HepG2 (cell line): ENCODE data around the gene STRADA. TPM values are rescaled to one million over a fixed set of nuclear protein-coding genes. Genes with fewer than 3 reads are reported as not detected.

ENCODE experiments used
- ADNP ChIP-seq: sonication (generic); formaldehyde crosslinking; IDR thresholded peaks from 2 replicates; pipeline ENCODE4 v1.4.0; 2020; ENCODE audit warnings: missing genetic modification reagents
- ELF1 ChIP-seq: sonication (generic); formaldehyde crosslinking; IDR thresholded peaks from 2 replicates; pipeline ENCODE4 v1.4.0; 2020; ENCODE audit warnings: missing genetic modification reagents
- ETV5 ChIP-seq: IDR thresholded peaks from 2 replicates; pipeline ENCODE4 v1.6.1; 2018; ENCODE audit warnings: missing biosample characterization, missing genetic modification reagents, inconsistent platforms, borderline replicate concordance
- MAFF ChIP-seq: IDR thresholded peaks from 2 replicates; pipeline ENCODE4 v1.6.1; 2011; ENCODE audit warnings: low read depth, low read length, improper control_type of control experiment
- PTBP1 ChIP-seq: fragments of 200-400 bp; formaldehyde crosslinking; IDR thresholded peaks from 2 replicates; pipeline ENCODE4 v1.6.1; 2018; ENCODE audit warnings: low read length, low read depth; ENCODE audit not compliant: poor library complexity, severe bottlenecking
- SMAD9 ChIP-seq: sonication (generic); formaldehyde crosslinking; IDR thresholded peaks from 2 replicates; pipeline ENCODE4 v1.5.1; 2020; ENCODE audit warnings: mild to moderate bottlenecking, missing genetic modification reagents
- SP4 ChIP-seq: sonication (generic); formaldehyde crosslinking; IDR thresholded peaks from 2 replicates; pipeline ENCODE4 v1.8.1; 2023; ENCODE audit warnings: mild to moderate bottlenecking, missing genetic modification reagents
- TBX3 ChIP-seq: fragments of 450-650 bp; IDR thresholded peaks from 2 replicates; pipeline ENCODE4 v1.6.1; 2017; ENCODE audit warnings: antibody characterized with exemption, mild to moderate bottlenecking, inconsistent platforms, borderline replicate concordance
- THYN1 ChIP-seq: sonication (generic); formaldehyde crosslinking; IDR thresholded peaks from 2 replicates; pipeline ENCODE4 v1.8.1; 2023; ENCODE audit warnings: low read depth, mild to moderate bottlenecking, moderate library complexity, missing genetic modification reagents, borderline replicate concordance
- ZNF562 ChIP-seq: sonication (generic); formaldehyde crosslinking; IDR thresholded peaks from 2 replicates; pipeline ENCODE4 v1.8.0; 2022; ENCODE audit warnings: missing genetic modification reagents, borderline replicate concordance
- ZNF7 ChIP-seq: IDR thresholded peaks from 2 replicates; pipeline ENCODE4 v1.6.1; 2016; ENCODE audit warnings: missing biosample characterization, missing genetic modification reagents
- polyA plus RNA-seq, 8 experiments: library from polyadenylated mRNA; depleted of rRNA in 3 of 8; stranded (reverse) in 7 of 8; unstranded in 1 of 8; fragments of >200 nt; fragmentation: Illumina TruSeq in 4 of 8; extraction: Trizol in 4 of 8; gene quantifications; 2 replicates each; pipeline versions ENCODE4 v1.2.1 to v1.2.3, GENCODE V29; 2011 to 2016; ENCODE audit warnings: low read depth in 4 of 8, missing spikeins in 1 of 8, mixed read lengths in 1 of 8; ENCODE audit not compliant: insufficient read depth in 1 of 8
- total RNA-seq, 5 experiments: library from RNA; depleted of rRNA; stranded (reverse); fragments of >200 nt; fragmentation: Illumina TruSeq; extraction: Trizol; gene quantifications; 2 replicates each; pipeline ENCODE4 v1.2.3, GENCODE V29; 2016; ENCODE audit warnings: low read depth in 1 of 5
- TF ChIP-seq, protein P1 (sequence below): sonication (generic); formaldehyde crosslinking; IDR thresholded peaks from 2 replicates; pipeline ENCODE4 v1.4.0; 2020; ENCODE audit warnings: missing genetic modification reagents
- TF ChIP-seq, protein P2 (sequence below): sonication (generic); formaldehyde crosslinking; IDR thresholded peaks from 2 replicates; pipeline ENCODE4 v1.5.0; 2020; ENCODE audit warnings: mild to moderate bottlenecking, missing genetic modification reagents
- TF ChIP-seq, protein P3 (sequence below): sonication (generic); formaldehyde crosslinking; conservative IDR thresholded peaks from 2 replicates; pipeline ENCODE4 v1.4.0; 2020; ENCODE audit warnings: missing genetic modification reagents
- TF ChIP-seq, protein P4 (sequence below): IDR thresholded peaks from 2 replicates; pipeline ENCODE4 v1.6.1; 2016; ENCODE audit warnings: control low read depth
- TF ChIP-seq, protein P5 (sequence below): IDR thresholded peaks from 2 replicates; pipeline ENCODE4 v1.6.1; 2012; ENCODE audit warnings: low read length, improper control_type of control experiment

The STRADA gene
- total and polyA plus RNA-seq, 2 of the 13 experiments (the other 11 are each of a cell fraction or from before 2014, with no cell fraction given) = 17.6 to 17.9 TPM

DNA sequence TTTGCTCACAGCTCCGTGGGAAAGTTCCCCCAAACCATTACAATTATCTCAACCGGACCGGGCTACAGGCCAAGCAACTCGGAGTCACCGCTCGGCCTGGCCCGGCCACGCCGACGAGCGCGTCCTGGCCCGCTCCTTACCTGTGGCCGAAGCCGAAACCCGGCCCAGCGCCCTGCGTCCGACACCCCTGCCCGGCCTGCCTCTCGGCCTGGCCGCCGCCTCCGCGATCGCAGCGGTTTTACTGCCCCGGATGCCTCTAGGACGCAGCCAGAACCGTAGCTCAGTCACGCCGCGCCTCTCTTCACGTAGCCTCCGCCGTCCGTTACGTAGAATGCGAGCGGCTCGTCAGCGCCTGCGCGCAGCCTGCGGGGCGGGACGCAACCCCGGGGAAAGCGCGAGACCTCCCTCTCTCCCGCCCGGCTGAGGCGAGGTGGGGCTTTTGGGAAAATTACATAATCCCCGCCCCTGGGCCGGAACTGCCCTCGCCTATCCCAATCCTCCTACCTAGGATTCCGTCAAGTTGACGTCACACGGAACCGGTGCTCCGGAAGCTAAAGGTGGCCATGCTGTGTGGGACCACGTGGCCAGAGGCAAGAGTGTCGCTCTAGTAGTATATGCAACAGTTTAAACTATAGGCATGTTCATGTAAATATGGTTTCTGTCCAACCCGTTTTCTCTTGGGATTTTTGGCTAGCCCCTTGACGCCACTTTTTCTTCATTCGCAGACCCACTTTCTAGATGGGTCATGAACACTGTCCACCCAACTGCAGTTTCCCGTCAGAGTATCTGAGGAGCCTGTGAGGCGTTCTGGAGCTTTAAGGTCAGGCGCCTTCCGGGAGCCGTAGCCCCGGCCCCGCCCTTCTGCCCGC lies 31.9 kb upstream of the STRADA start, which contains the start of gene CCDC47 (continued):
- TF ChIP-seq, protein P1, sequence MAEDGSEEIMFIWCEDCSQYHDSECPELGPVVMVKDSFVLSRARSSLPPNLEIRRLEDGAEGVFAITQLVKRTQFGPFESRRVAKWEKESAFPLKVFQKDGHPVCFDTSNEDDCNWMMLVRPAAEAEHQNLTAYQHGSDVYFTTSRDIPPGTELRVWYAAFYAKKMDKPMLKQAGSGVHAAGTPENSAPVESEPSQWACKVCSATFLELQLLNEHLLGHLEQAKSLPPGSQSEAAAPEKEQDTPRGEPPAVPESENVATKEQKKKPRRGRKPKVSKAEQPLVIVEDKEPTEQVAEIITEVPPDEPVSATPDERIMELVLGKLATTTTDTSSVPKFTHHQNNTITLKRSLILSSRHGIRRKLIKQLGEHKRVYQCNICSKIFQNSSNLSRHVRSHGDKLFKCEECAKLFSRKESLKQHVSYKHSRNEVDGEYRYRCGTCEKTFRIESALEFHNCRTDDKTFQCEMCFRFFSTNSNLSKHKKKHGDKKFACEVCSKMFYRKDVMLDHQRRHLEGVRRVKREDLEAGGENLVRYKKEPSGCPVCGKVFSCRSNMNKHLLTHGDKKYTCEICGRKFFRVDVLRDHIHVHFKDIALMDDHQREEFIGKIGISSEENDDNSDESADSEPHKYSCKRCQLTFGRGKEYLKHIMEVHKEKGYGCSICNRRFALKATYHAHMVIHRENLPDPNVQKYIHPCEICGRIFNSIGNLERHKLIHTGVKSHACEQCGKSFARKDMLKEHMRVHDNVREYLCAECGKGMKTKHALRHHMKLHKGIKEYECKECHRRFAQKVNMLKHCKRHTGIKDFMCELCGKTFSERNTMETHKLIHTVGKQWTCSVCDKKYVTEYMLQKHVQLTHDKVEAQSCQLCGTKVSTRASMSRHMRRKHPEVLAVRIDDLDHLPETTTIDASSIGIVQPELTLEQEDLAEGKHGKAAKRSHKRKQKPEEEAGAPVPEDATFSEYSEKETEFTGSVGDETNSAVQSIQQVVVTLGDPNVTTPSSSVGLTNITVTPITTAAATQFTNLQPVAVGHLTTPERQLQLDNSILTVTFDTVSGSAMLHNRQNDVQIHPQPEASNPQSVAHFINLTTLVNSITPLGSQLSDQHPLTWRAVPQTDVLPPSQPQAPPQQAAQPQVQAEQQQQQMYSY (CRISPR knock-in tag) = peak; percentile 74; the same call in 1 of the 2 replicates
- TF ChIP-seq THYN1 (CRISPR knock-in tag) = no peak
- TF ChIP-seq SP4 (CRISPR knock-in tag) = peak; percentile 93
- TF ChIP-seq PTBP1 = no peak
- TF ChIP-seq MAFF = peak; percentile 9; the same call in 1 of the 2 replicates
- no peak for TF ChIP-seq SMAD9 (CRISPR knock-in tag)
- TF ChIP-seq ELF1 (CRISPR knock-in tag) = peak; percentile 93
- TF ChIP-seq, protein P2, sequence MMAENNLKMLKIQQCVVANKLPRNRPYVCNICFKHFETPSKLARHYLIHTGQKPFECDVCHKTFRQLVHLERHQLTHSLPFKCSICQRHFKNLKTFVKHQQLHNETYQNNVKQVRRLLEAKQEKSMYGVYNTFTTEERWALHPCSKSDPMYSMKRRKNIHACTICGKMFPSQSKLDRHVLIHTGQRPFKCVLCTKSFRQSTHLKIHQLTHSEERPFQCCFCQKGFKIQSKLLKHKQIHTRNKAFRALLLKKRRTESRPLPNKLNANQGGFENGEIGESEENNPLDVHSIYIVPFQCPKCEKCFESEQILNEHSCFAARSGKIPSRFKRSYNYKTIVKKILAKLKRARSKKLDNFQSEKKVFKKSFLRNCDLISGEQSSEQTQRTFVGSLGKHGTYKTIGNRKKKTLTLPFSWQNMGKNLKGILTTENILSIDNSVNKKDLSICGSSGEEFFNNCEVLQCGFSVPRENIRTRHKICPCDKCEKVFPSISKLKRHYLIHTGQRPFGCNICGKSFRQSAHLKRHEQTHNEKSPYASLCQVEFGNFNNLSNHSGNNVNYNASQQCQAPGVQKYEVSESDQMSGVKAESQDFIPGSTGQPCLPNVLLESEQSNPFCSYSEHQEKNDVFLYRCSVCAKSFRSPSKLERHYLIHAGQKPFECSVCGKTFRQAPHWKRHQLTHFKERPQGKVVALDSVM (CRISPR knock-in tag) = peak; percentile 72; the same call in 1 of the 2 replicates
- TF ChIP-seq TBX3 = peak; percentile 66; the same call in 1 of the 2 replicates
- no peak for TF ChIP-seq ZNF562 (CRISPR knock-in tag)
- TF ChIP-seq, protein P3, sequence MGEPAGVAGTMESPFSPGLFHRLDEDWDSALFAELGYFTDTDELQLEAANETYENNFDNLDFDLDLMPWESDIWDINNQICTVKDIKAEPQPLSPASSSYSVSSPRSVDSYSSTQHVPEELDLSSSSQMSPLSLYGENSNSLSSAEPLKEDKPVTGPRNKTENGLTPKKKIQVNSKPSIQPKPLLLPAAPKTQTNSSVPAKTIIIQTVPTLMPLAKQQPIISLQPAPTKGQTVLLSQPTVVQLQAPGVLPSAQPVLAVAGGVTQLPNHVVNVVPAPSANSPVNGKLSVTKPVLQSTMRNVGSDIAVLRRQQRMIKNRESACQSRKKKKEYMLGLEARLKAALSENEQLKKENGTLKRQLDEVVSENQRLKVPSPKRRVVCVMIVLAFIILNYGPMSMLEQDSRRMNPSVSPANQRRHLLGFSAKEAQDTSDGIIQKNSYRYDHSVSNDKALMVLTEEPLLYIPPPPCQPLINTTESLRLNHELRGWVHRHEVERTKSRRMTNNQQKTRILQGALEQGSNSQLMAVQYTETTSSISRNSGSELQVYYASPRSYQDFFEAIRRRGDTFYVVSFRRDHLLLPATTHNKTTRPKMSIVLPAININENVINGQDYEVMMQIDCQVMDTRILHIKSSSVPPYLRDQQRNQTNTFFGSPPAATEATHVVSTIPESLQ = no peak
- peak; percentile 99 for TF ChIP-seq ETV5 (CRISPR knock-in tag)
- TF ChIP-seq, protein P4, sequence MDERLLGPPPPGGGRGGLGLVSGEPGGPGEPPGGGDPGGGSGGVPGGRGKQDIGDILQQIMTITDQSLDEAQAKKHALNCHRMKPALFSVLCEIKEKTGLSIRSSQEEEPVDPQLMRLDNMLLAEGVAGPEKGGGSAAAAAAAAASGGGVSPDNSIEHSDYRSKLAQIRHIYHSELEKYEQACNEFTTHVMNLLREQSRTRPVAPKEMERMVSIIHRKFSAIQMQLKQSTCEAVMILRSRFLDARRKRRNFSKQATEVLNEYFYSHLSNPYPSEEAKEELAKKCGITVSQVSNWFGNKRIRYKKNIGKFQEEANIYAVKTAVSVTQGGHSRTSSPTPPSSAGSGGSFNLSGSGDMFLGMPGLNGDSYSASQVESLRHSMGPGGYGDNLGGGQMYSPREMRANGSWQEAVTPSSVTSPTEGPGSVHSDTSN = no peak
- no peak for TF ChIP-seq ADNP (CRISPR knock-in tag)
- TF ChIP-seq, protein P5, sequence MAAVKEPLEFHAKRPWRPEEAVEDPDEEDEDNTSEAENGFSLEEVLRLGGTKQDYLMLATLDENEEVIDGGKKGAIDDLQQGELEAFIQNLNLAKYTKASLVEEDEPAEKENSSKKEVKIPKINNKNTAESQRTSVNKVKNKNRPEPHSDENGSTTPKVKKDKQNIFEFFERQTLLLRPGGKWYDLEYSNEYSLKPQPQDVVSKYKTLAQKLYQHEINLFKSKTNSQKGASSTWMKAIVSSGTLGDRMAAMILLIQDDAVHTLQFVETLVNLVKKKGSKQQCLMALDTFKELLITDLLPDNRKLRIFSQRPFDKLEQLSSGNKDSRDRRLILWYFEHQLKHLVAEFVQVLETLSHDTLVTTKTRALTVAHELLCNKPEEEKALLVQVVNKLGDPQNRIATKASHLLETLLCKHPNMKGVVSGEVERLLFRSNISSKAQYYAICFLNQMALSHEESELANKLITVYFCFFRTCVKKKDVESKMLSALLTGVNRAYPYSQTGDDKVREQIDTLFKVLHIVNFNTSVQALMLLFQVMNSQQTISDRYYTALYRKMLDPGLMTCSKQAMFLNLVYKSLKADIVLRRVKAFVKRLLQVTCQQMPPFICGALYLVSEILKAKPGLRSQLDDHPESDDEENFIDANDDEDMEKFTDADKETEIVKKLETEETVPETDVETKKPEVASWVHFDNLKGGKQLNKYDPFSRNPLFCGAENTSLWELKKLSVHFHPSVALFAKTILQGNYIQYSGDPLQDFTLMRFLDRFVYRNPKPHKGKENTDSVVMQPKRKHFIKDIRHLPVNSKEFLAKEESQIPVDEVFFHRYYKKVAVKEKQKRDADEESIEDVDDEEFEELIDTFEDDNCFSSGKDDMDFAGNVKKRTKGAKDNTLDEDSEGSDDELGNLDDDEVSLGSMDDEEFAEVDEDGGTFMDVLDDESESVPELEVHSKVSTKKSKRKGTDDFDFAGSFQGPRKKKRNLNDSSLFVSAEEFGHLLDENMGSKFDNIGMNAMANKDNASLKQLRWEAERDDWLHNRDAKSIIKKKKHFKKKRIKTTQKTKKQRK = no peak
- TF ChIP-seq ZNF7 (CRISPR knock-in tag) = no peak
